Measurements from ENCODE around the gene LRP3.
A peak's percentile ranks its signal among the peaks of the same experiment; 100 is the strongest.

LRP3 gene

DNA sequence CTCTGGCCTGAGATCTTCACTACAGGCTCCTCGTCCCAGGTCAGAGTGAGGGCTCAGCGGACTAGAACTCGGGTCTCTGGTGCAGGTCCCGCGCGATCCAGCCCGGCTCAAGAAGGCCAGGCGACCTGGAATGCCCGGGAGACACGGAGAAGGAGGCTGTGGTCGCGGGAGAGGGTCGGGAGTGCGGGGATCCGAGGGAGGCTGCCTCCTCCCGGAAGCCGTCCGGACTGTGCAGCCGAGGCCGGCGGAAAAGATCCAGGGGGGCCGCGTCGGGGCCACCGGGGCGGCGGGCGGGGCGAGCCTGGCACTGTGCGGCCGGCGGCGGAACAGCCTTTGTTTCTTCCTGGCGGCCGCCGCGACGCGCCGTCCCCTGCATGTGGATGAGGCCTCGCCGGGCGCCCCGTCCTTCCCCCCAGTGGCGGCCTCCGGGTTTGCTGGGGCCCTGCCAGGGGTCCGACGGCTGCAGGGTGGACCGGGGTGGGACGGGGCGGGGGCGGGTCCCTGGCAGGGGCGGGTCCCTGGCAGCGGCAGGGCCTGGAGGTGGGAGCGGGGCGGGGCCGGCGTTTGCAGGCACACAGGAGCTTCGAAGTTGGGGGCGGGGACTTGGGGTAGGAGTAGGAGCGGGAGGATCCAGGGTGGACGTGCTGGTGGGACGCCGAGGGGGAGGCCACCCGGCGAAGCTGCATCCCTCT is 32.6 kb downstream of the LRP3 start:
- Histone ChIP-seq H3K36me3 (ENCODE audit: control insufficient read depth, insufficient read depth, low read length) (no peaks in the 10 kb centered on the region), H3K27ac (ENCODE audit: insufficient read depth, low read length, poor library complexity, severe bottlenecking) (no peak overlapping the region), H3K4me3 (ENCODE audit: insufficient read depth, low read depth, low read length, poor library complexity, severe bottlenecking) (peak overlapping the region; percentile 31), H3K27me3 (replicated peaks; ENCODE audit: control insufficient read depth, insufficient read depth, low read length, poor library complexity, severe bottlenecking) (peaks cover 38% of the 10 kb centered on the region), H3K4me1 (ENCODE audit: control insufficient read depth, insufficient read depth, low read length, poor library complexity, severe bottlenecking) (peaks cover 11% of the 10 kb centered on the region), H3K9me3 (ENCODE audit: control insufficient read depth, low read length) (peaks cover 6% of the 10 kb centered on the region)
- DNase-seq, result no peak

GRCh38 chr19:33227242-33227650 is 33.1 kb downstream of the LRP3 start:
- H3K4me1 ChIP-seq (ENCODE audit: control insufficient read depth, insufficient read depth, low read length, poor library complexity, severe bottlenecking), result peaks cover 11% of the 10 kb centered on the region
- H3K27me3 ChIP-seq (replicated peaks; ENCODE audit: control insufficient read depth, insufficient read depth, low read length, poor library complexity, severe bottlenecking), result peaks cover 38% of the 10 kb centered on the region
- H3K4me3 ChIP-seq (ENCODE audit: insufficient read depth, low read depth, low read length, poor library complexity, severe bottlenecking), result no peak overlapping the region
- H3K36me3 ChIP-seq (ENCODE audit: control insufficient read depth, insufficient read depth, low read length), result no peaks in the 10 kb centered on the region
- H3K27ac ChIP-seq (ENCODE audit: insufficient read depth, low read length, poor library complexity, severe bottlenecking), result no peak overlapping the region
- H3K9me3 ChIP-seq (ENCODE audit: control insufficient read depth, low read length), result peaks cover 6% of the 10 kb centered on the region
- DNase-seq, result no peak

DNA sequence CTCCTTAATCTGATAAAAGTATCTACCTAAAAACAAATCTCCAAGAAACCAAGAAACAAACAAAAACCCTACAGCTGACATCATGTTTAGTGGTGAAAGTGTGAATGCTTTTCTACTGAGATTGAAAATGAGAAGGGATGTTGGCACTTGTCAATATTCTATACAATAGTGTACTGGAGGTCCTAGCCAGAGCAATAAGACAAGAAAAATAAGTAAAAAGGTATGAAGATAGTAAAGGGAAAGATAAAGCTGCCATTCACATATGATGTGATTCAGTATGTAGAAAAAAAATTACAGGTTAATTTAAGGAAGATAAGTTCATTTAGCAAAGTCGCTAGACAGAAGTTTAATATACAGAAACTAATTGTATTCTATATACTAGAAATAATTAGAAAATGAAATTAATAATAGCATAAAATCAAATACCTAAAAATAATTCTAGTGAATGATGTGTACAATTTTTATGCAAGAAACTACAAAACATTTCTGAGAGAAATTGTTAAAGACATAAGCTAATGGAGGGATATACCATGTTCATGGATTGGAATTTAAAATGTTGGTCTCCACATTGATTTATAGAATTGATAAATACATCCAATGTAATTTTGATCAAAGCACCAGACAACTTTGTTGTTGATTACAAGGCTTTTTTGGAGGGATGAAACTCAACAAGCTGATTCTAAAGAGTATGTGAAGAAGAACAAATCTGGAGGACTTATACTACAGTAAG is 33.9 kb downstream of the LRP3 start:
- peaks cover 38% of the 10 kb centered on the region for H3K27me3 ChIP-seq (replicated peaks; ENCODE audit: control insufficient read depth, insufficient read depth, low read length, poor library complexity, severe bottlenecking)
- no peak overlapping the region for H3K27ac ChIP-seq (ENCODE audit: insufficient read depth, low read length, poor library complexity, severe bottlenecking)
- peaks cover 6% of the 10 kb centered on the region for H3K9me3 ChIP-seq (ENCODE audit: control insufficient read depth, low read length)
- H3K36me3 ChIP-seq (ENCODE audit: control insufficient read depth, insufficient read depth, low read length), result no peaks in the 10 kb centered on the region
- peaks cover 11% of the 10 kb centered on the region for H3K4me1 ChIP-seq (ENCODE audit: control insufficient read depth, insufficient read depth, low read length, poor library complexity, severe bottlenecking)
- H3K4me3 ChIP-seq (ENCODE audit: insufficient read depth, low read depth, low read length, poor library complexity, severe bottlenecking), result no peak overlapping the region
- DNase-seq, result no peak

DNA sequence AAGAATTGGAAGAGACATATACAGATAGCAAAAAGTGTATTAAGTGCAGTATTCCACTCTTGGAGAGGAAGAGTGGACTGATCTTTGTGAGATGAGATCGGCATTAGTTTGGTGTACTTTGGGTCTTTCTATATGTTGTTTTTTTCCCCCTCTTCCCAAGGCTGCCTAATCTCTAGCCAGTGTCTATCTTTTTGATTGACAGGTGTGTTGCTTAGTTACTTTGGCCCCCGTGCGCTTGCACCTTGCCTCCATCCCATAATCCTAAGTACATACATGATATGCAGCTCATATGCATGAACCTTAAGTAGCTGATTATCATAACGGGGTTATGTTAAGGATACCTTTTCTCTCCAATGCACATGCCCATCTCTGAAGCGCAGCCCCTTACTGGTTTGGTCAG is 35.8 kb downstream of the LRP3 start:
- H3K36me3 ChIP-seq (ENCODE audit: control insufficient read depth, insufficient read depth, low read length), result no peaks in the 10 kb centered on the region
- no peak overlapping the region for H3K27ac ChIP-seq (ENCODE audit: insufficient read depth, low read length, poor library complexity, severe bottlenecking)
- H3K4me3 ChIP-seq (ENCODE audit: insufficient read depth, low read depth, low read length, poor library complexity, severe bottlenecking), result no peak overlapping the region
- H3K9me3 ChIP-seq (ENCODE audit: control insufficient read depth, low read length), result peaks cover 6% of the 10 kb centered on the region
- H3K27me3 ChIP-seq (replicated peaks; ENCODE audit: control insufficient read depth, insufficient read depth, low read length, poor library complexity, severe bottlenecking), result peaks cover 30% of the 10 kb centered on the region
- DNase-seq, result no peak
- peaks cover 11% of the 10 kb centered on the region for H3K4me1 ChIP-seq (ENCODE audit: control insufficient read depth, insufficient read depth, low read length, poor library complexity, severe bottlenecking)

DNA sequence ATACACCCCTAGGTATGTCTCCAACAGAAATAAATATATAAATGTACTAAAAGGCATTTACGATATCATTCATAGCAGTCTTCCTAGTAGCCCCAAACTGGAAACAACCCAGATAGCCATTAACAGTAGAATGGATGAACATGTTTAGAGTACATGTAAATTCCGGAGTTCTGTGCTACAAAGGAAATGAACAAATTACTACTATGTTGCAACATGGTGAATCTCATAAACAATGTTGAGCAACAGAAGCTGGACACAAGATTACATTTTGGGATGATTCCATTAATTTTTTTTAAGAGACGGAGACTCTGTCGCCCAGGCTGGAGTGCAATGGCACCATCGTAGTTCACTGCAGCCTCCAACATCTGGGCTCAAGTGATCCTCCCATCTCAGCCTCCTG is 37.4 kb downstream of the LRP3 start:
- H3K27ac ChIP-seq (ENCODE audit: insufficient read depth, low read length, poor library complexity, severe bottlenecking), result no peak overlapping the region
- H3K36me3 ChIP-seq (ENCODE audit: control insufficient read depth, insufficient read depth, low read length), result no peaks in the 10 kb centered on the region
- H3K4me1 ChIP-seq (ENCODE audit: control insufficient read depth, insufficient read depth, low read length, poor library complexity, severe bottlenecking), result peaks cover 6% of the 10 kb centered on the region
- peaks cover 16% of the 10 kb centered on the region for H3K27me3 ChIP-seq (replicated peaks; ENCODE audit: control insufficient read depth, insufficient read depth, low read length, poor library complexity, severe bottlenecking)
- DNase-seq, result no peak
- peaks cover 6% of the 10 kb centered on the region for H3K9me3 ChIP-seq (ENCODE audit: control insufficient read depth, low read length)
- H3K4me3 ChIP-seq (ENCODE audit: insufficient read depth, low read depth, low read length, poor library complexity, severe bottlenecking), result no peak overlapping the region

- peaks cover 3% of the 10 kb centered on the region for H3K9me3 ChIP-seq (ENCODE audit: control insufficient read depth, low read length)
- peaks cover 6% of the 10 kb centered on the region for H3K27me3 ChIP-seq (replicated peaks; ENCODE audit: control insufficient read depth, insufficient read depth, low read length, poor library complexity, severe bottlenecking)
- no peaks in the 10 kb centered on the region for H3K36me3 ChIP-seq (ENCODE audit: control insufficient read depth, insufficient read depth, low read length)
- peaks cover 3% of the 10 kb centered on the region for H3K4me1 ChIP-seq (ENCODE audit: control insufficient read depth, insufficient read depth, low read length, poor library complexity, severe bottlenecking)
- DNase-seq, result no peak
- no peak overlapping the region for H3K4me3 ChIP-seq (ENCODE audit: insufficient read depth, low read depth, low read length, poor library complexity, severe bottlenecking)
- no peak overlapping the region for H3K27ac ChIP-seq (ENCODE audit: insufficient read depth, low read length, poor library complexity, severe bottlenecking)
Observed at GRCh38 chr19:33232656-33233055, 38.5 kb downstream of the LRP3 start.

DNA sequence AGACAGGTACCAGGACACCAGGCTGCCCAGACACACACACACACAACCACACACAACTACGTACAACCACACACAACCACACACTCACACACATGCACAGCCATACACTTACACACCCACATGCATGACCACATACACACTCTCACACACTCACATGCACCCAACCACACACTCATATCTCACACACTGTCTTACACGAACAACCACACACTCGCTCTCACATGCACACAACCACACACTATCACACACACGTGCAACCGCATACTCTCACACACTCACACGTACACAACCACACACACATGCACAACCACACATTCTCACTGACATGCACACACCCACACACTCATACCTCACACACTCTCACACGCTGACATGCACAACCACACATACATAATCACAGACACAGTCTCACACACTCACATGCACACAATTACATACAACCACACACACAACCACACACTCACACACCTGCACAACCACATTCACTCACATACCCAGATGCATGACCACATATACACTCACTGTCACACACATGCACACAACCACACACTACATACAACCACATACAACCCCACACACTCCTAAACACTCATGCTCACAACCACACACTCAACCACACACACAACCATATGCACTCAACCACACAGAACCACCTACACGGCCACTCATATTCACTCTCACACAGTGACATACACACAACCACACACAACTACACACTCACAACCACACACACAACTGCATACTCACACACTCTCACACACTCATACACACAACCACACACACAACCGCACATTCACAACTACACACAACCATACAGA is 39.1 kb downstream of the LRP3 start:
- DNase-seq, result no peak
- peaks cover 4% of the 10 kb centered on the region for H3K27me3 ChIP-seq (replicated peaks; ENCODE audit: control insufficient read depth, insufficient read depth, low read length, poor library complexity, severe bottlenecking)
- H3K4me3 ChIP-seq (ENCODE audit: insufficient read depth, low read depth, low read length, poor library complexity, severe bottlenecking), result no peak overlapping the region
- no peak overlapping the region for H3K27ac ChIP-seq (ENCODE audit: insufficient read depth, low read length, poor library complexity, severe bottlenecking)
- H3K9me3 ChIP-seq (ENCODE audit: control insufficient read depth, low read length), result no peaks in the 10 kb centered on the region
- H3K4me1 ChIP-seq (ENCODE audit: control insufficient read depth, insufficient read depth, low read length, poor library complexity, severe bottlenecking), result peaks cover 3% of the 10 kb centered on the region
- H3K36me3 ChIP-seq (ENCODE audit: control insufficient read depth, insufficient read depth, low read length), result no peaks in the 10 kb centered on the region

DNA sequence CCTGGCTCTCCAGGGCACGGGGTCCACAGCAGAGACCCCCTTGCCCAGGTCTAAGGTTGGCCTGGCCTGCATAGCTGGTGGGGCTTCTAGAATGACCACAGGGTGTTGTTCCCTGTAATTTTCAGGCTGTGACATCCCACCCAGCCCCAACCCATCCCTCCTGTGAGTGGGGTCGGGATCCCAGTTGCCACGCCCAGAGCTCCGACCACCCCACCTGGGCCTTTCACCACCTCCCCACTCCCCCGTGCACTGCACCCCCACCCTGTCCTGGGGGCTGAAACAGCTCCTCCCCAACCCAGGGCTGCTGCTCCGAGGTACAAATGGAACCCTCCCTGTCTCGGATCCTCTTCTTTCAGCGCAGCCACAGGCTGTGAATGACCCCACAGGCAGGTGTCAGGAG is 40.0 kb downstream of the LRP3 start:
- Histone ChIP-seq H3K36me3 (ENCODE audit: control insufficient read depth, insufficient read depth, low read length) (no peaks in the 10 kb centered on the region), H3K27ac (ENCODE audit: insufficient read depth, low read length, poor library complexity, severe bottlenecking) (no peak overlapping the region), H3K27me3 (replicated peaks; ENCODE audit: control insufficient read depth, insufficient read depth, low read length, poor library complexity, severe bottlenecking) (no peaks in the 10 kb centered on the region), H3K4me1 (ENCODE audit: control insufficient read depth, insufficient read depth, low read length, poor library complexity, severe bottlenecking) (peaks cover 3% of the 10 kb centered on the region), H3K4me3 (ENCODE audit: insufficient read depth, low read depth, low read length, poor library complexity, severe bottlenecking) (no peak overlapping the region), H3K9me3 (ENCODE audit: control insufficient read depth, low read length) (no peaks in the 10 kb centered on the region)
- DNase-seq, result no peak

- Histone ChIP-seq H3K27ac (ENCODE audit: insufficient read depth, low read length, poor library complexity, severe bottlenecking) (no peak overlapping the region), H3K27me3 (replicated peaks; ENCODE audit: control insufficient read depth, insufficient read depth, low read length, poor library complexity, severe bottlenecking) (no peaks in the 10 kb centered on the region), H3K4me3 (ENCODE audit: insufficient read depth, low read depth, low read length, poor library complexity, severe bottlenecking) (no peak overlapping the region), H3K4me1 (ENCODE audit: control insufficient read depth, insufficient read depth, low read length, poor library complexity, severe bottlenecking) (peaks cover 3% of the 10 kb centered on the region), H3K36me3 (ENCODE audit: control insufficient read depth, insufficient read depth, low read length) (no peaks in the 10 kb centered on the region), H3K9me3 (ENCODE audit: control insufficient read depth, low read length) (no peaks in the 10 kb centered on the region)
- DNase-seq, result no peak
Observed at GRCh38 chr19:33234736-33235135, 40.6 kb downstream of the LRP3 start.

All from effector memory CD4-positive, alpha-beta T cell (primary cell).